Measurements from ENCODE around the gene OPRM1. TPM values are rescaled to one million over a fixed set of nuclear protein-coding genes. Genes with fewer than 3 reads are reported as not detected.

The OPRM1 gene
- polyA plus RNA-seq, 1 experiment, result not detected

- no peak for TF ChIP-seq CTCF (IDR thresholded peaks at IDR 0.05; ENCODE audit: low read depth, low read length)
- Histone ChIP-seq H3K27me3 (ENCODE audit: control insufficient read depth, insufficient read depth, low read length) (no peaks in the 10 kb centered on the region), H3K27ac (ENCODE audit: low read depth, low read length) (no peak overlapping the region), H3K4me3 (ENCODE audit: low read depth, low read length) (no peak overlapping the region), H3K9me3 (ENCODE audit: control insufficient read depth, insufficient read depth, low read length) (no peaks in the 10 kb centered on the region)
- no peak for DNase-seq (ENCODE audit: low read depth, low spot score)
- CTCF ChIA-PET, result interaction anchor here (1.0 kb wide), 1 partner anchor 19 kb away, joined by 3 read pairs; no protein-coding TSS in a partner anchor
- POLR2A ChIA-PET, result no interaction called here
These were observed 218.0 kb downstream of the OPRM1 start for GRCh38 chr6:154257067-154257466.

- TF ChIP-seq CTCF (IDR thresholded peaks at IDR 0.05; ENCODE audit: low read depth, low read length), result no peak
- DNase-seq (ENCODE audit: low read depth, low spot score), result no peak
- ChIA-PET CTCF (no interaction called here), POLR2A (no interaction called here)
- Histone ChIP-seq H3K4me3 (ENCODE audit: low read depth, low read length) (no peak overlapping the region), H3K27ac (ENCODE audit: low read depth, low read length) (no peak overlapping the region), H3K27me3 (ENCODE audit: control insufficient read depth, insufficient read depth, low read length) (no peaks in the 10 kb centered on the region), H3K9me3 (ENCODE audit: control insufficient read depth, insufficient read depth, low read length) (no peaks in the 10 kb centered on the region)
These were observed 219.2 kb downstream of the OPRM1 start for GRCh38 chr6:154258064-154258757.

- Histone ChIP-seq H3K4me3 (ENCODE audit: low read depth, low read length) (no peak overlapping the region), H3K9me3 (ENCODE audit: control insufficient read depth, insufficient read depth, low read length) (no peaks in the 10 kb centered on the region), H3K27ac (ENCODE audit: low read depth, low read length) (no peak overlapping the region), H3K27me3 (ENCODE audit: control insufficient read depth, insufficient read depth, low read length) (no peaks in the 10 kb centered on the region)
- POLR2A ChIA-PET, result no interaction called here
- no peak for DNase-seq (ENCODE audit: low read depth, low spot score)
- no peak for TF ChIP-seq CTCF (IDR thresholded peaks at IDR 0.05; ENCODE audit: low read depth, low read length)
- CTCF ChIA-PET, result no interaction called here
These were observed 222.8 kb downstream of the OPRM1 start for GRCh38 chr6:154261688-154262397.

- ChIA-PET POLR2A (no interaction called here), CTCF (interaction anchor here (0.8 to 2.2 kb wide), 2 partner anchors 10 to 16 kb away, joined by 4 to 15 read pairs; no protein-coding TSS in a partner anchor)
- no peak overlapping the region for H3K4me3 ChIP-seq (ENCODE audit: low read depth, low read length)
- no peaks in the 10 kb centered on the region for H3K9me3 ChIP-seq (ENCODE audit: control insufficient read depth, insufficient read depth, low read length)
- no peak for TF ChIP-seq CTCF (IDR thresholded peaks at IDR 0.05; ENCODE audit: low read depth, low read length)
- no peaks in the 10 kb centered on the region for H3K27me3 ChIP-seq (ENCODE audit: control insufficient read depth, insufficient read depth, low read length)
- no peak for DNase-seq (ENCODE audit: low read depth, low spot score)
- no peak overlapping the region for H3K27ac ChIP-seq (ENCODE audit: low read depth, low read length)
These were observed 227.6 kb downstream of the OPRM1 start for GRCh38 chr6:154266560-154267099.

All from AG04450 (cell line).